ENCODE results near the gene RETREG3. TPM values are rescaled to one million over a fixed set of nuclear protein-coding genes. Genes with fewer than 3 reads are reported as not detected.

RETREG3 gene
- total RNA-seq, 2 donors from 2014 or later: 30.4 to 31.1 TPM

- no peak for DNase-seq (ENCODE audit: low spot score)
- no peaks in the 10 kb centered on the region for H3K9me3 ChIP-seq
- H3K36me3 ChIP-seq: no peaks in the 10 kb centered on the region
- H3K27ac ChIP-seq: peak overlapping the region in 1 of 2 donors; percentile 81
- peaks cover 0 to 25% of the 10 kb centered on the region in 2 donors for H3K4me1 ChIP-seq
- no peaks in the 10 kb centered on the region for H3K27me3 ChIP-seq
- no peak for TF ChIP-seq CTCF (IDR thresholded peaks at IDR 0.05)
- no peak overlapping the region for H3K4me3 ChIP-seq
Measured at GRCh38 chr17:42530952-42531454, 78.2 kb downstream of the RETREG3 start.

Other genes with a start within 250 kb of the RETREG3 start
- 100 to 1,000 TPM; 105 to 150 TPM for gene STAT3, start 220.9 kb downstream of the RETREG3 start, total RNA-seq
- 100 to 1,000 TPM; 202 to 348 TPM for gene CAVIN1, start 186.1 kb downstream of the RETREG3 start, total RNA-seq
- gene ATP6V0A1, start 150.5 kb downstream of the RETREG3 start, total RNA-seq: 10 to 100 TPM; 38.9 to 67.5 TPM
- 10 to 100 TPM; 19.6 to 22.1 TPM for gene NAGLU, start 73.1 kb downstream of the RETREG3 start, total RNA-seq
- under 1 TPM; 0.39 to 0.78 TPM for gene HSD17B1, start 56.5 kb downstream of the RETREG3 start, total RNA-seq
- 10 to 100 TPM; 18.1 to 19.0 TPM for gene COASY, start 47.2 kb downstream of the RETREG3 start, total RNA-seq
- gene MLX, start 42.3 kb downstream of the RETREG3 start, total RNA-seq: 10 to 100 TPM; 40.1 to 63.6 TPM
- 1 to 10 TPM; 1.2 to 1.6 TPM for gene PSMC3IP, start 31.6 kb downstream of the RETREG3 start, total RNA-seq
- 10 to 100 TPM; 28.8 to 55.9 TPM for gene TUBG1, start 309 bp upstream of the RETREG3 start, total RNA-seq
- 10 to 100 TPM; 18.2 to 25.7 TPM for gene TUBG2, start 49.9 kb upstream of the RETREG3 start, total RNA-seq
- gene PLEKHH3, start 67.6 kb upstream of the RETREG3 start, total RNA-seq: 10 to 100 TPM; 14.5 to 26.5 TPM
- 1 to 10 TPM; 1.3 to 4.4 TPM for gene CCR10, start 72.5 kb upstream of the RETREG3 start, total RNA-seq
- 1 to 10 TPM in 1 of 2 donors, under 1 TPM in 1; 0.96 to 2.0 TPM for gene CNTNAP1, start 73.2 kb upstream of the RETREG3 start, total RNA-seq
- gene EZH1, start 135.7 kb upstream of the RETREG3 start, total RNA-seq: 10 to 100 TPM; 30.5 to 32.5 TPM
- 10 to 100 TPM; 28.9 to 35.2 TPM for gene RAMP2, start 151.9 kb upstream of the RETREG3 start, total RNA-seq
- gene VPS25, start 164.1 kb upstream of the RETREG3 start, total RNA-seq: 10 to 100 TPM; 37.9 to 39.8 TPM
- under 1 TPM in 1 of 2 donors, not detected in 1; 0.08 TPM for gene WNK4, start 171.2 kb upstream of the RETREG3 start, total RNA-seq
- 10 to 100 TPM; 71.6 to 77.4 TPM for gene COA3, start 189.3 kb upstream of the RETREG3 start, total RNA-seq
- under 1 TPM in 1 of 2 donors, not detected in 1; 0.16 TPM for gene CNTD1, start 189.5 kb upstream of the RETREG3 start, total RNA-seq
- 100 to 1,000 TPM in 1 of 2 donors, 10 to 100 TPM in 1; 67.9 to 105 TPM for gene BECN1, start 214.9 kb upstream of the RETREG3 start, total RNA-seq
- gene PSME3, start 224.0 kb upstream of the RETREG3 start, total RNA-seq: 10 to 100 TPM; 63.8 to 66.1 TPM
- gene AOC2, start 235.2 kb upstream of the RETREG3 start, total RNA-seq: under 1 TPM in 1 of 2 donors, not detected in 1; 0.55 TPM
- gene AOC3, start 241.8 kb upstream of the RETREG3 start, total RNA-seq: 10 to 100 TPM in 1 of 2 donors, 1 to 10 TPM in 1; 7.8 to 10.3 TPM

All from right atrium auricular region (tissue), 2 donors.